Panc1 (cell line): ENCODE data around the gene FUT1. TPM values are rescaled to one million over a fixed set of nuclear protein-coding genes. Genes with fewer than 3 reads are reported as not detected.
A peak's percentile ranks its signal among the peaks of the same experiment; 100 is the strongest.

Experiments used
- ATAC-seq: fragments of 200-7000 bp; cut with Tn5 transposase; 2 replicates; pipeline ENCODE4 v1.9.1; 2020; ENCODE audit warnings: mild to moderate bottlenecking, moderate library complexity
- BruUV-seq: library from RNA; stranded (reverse); fragments of 400-500 nt; replicated peaks from 2 replicates; lab custom pipeline; 2021; lab: Mats Ljungman, UMichigan
- CTCF ChIA-PET: fragments of 300-600 bp; sonication (Branson Sonifier 250); formaldehyde crosslinking; loops from one replicate; lab custom pipeline; 2022; ENCODE audit warnings: antibody characterized with exemption; lab: Charles Lee
- POLR2A ChIA-PET: fragments of 300-600 bp; sonication (Branson Sonifier 250); formaldehyde crosslinking; loops from one replicate; lab custom pipeline; 2022; ENCODE audit warnings: antibody characterized with exemption; lab: Charles Lee
- DNase-seq: peaks from one replicate; pipeline ENCODE4 v3.0.0-alpha.2; 2010; ENCODE audit warnings: low read depth, low spot score
- H3K27ac ChIP-seq: 2 replicates; pipeline ENCODE4 v1.5.1; 2011; ENCODE audit warnings: mild to moderate bottlenecking, low read length, inconsistent platforms
- H3K27me3 ChIP-seq: fragments of 200-500 bp; sonication (Bioruptor generic); 2 replicates; pipeline ENCODE4 v1.6.0; 2014; ENCODE audit warnings: low read length, inconsistent platforms; ENCODE audit not compliant: control insufficient read depth, insufficient read depth
- H3K36me3 ChIP-seq: fragments of 200-500 bp; sonication (Bioruptor generic); 2 replicates; pipeline ENCODE4 v1.5.1; 2014; ENCODE audit warnings: inconsistent platforms, mild to moderate bottlenecking, low read length, moderate library complexity; ENCODE audit not compliant: control insufficient read depth, insufficient read depth
- H3K4me1 ChIP-seq: 2 replicates; pipeline ENCODE4 v1.5.1; 2011; ENCODE audit warnings: inconsistent platforms, mild to moderate bottlenecking, low read length, moderate library complexity; ENCODE audit not compliant: control insufficient read depth, insufficient read depth
- H3K4me3 ChIP-seq, 2 experiments: 2 replicates each; pipeline ENCODE4 v1.5.1; 2011 to 2012; ENCODE audit warnings: low read depth in 2 of 2, low read length in 2 of 2, mild to moderate bottlenecking in 2 of 2, inconsistent platforms in 1 of 2, moderate library complexity in 1 of 2
- H3K9me3 ChIP-seq: fragments of 200-500 bp; sonication (Bioruptor generic); 2 replicates; pipeline ENCODE4 v1.5.1; 2014; ENCODE audit warnings: low read depth, mild to moderate bottlenecking, inconsistent platforms, low read length, moderate library complexity; ENCODE audit not compliant: control insufficient read depth, insufficient read depth
- POLR2AphosphoS5 ChIP-seq: IDR thresholded peaks from 2 replicates; pipeline ENCODE4 v1.6.1; 2012; ENCODE audit warnings: mild to moderate bottlenecking, low read depth, low read length, moderate library complexity
- SIN3A ChIP-seq: IDR thresholded peaks from 2 replicates; pipeline ENCODE4 v1.6.1; 2012; ENCODE audit warnings: low read depth, mild to moderate bottlenecking, low read length, moderate library complexity, borderline replicate concordance; ENCODE audit not compliant: insufficient read depth
- TCF7L2 ChIP-seq: IDR thresholded peaks from 2 replicates; pipeline ENCODE4 v1.6.1; 2011; ENCODE audit warnings: mild to moderate bottlenecking, low read depth, low read length, inconsistent platforms
- in situ Hi-C: cut with HindIII; loops from 2 replicates; pipeline ENCODE4 v1.10.0; 2016; ENCODE audit warnings: low sequenced_read_pairs, low pct_unique_long_range_greater_than_20kb
- intact Hi-C: fragments of 100-400 bp; cut with micrococcal nuclease; formaldehyde crosslinking; loops from one replicate; pipeline ENCODE4 v1.10.0; 2022; ENCODE audit not compliant: unreplicated experiment
- total RNA-seq: library from RNA; stranded (reverse); gene quantifications from one replicate; pipeline ENCODE4 v1.2.1, GENCODE V29; 2021; ENCODE audit not compliant: unreplicated experiment
- TF ChIP-seq, protein P1 (sequence below), 2 experiments: IDR thresholded peaks; 2 replicates each; pipeline ENCODE4 v1.6.1; 2011 to 2012; ENCODE audit warnings: low read depth in 2 of 2, control low read depth in 1 of 2, low read length in 1 of 2, mild to moderate bottlenecking in 1 of 2, moderate library complexity in 1 of 2; ENCODE audit not compliant: insufficient read depth in 1 of 2
- TF ChIP-seq, protein P2 (sequence below): fragments of 450-650 bp; IDR thresholded peaks from 2 replicates; pipeline ENCODE4 v1.5.1; 2017; ENCODE audit warnings: mild to moderate bottlenecking

FUT1 gene
- total RNA-seq, 1 experiment from 2014 or later, result 0.13 TPM

DNA sequence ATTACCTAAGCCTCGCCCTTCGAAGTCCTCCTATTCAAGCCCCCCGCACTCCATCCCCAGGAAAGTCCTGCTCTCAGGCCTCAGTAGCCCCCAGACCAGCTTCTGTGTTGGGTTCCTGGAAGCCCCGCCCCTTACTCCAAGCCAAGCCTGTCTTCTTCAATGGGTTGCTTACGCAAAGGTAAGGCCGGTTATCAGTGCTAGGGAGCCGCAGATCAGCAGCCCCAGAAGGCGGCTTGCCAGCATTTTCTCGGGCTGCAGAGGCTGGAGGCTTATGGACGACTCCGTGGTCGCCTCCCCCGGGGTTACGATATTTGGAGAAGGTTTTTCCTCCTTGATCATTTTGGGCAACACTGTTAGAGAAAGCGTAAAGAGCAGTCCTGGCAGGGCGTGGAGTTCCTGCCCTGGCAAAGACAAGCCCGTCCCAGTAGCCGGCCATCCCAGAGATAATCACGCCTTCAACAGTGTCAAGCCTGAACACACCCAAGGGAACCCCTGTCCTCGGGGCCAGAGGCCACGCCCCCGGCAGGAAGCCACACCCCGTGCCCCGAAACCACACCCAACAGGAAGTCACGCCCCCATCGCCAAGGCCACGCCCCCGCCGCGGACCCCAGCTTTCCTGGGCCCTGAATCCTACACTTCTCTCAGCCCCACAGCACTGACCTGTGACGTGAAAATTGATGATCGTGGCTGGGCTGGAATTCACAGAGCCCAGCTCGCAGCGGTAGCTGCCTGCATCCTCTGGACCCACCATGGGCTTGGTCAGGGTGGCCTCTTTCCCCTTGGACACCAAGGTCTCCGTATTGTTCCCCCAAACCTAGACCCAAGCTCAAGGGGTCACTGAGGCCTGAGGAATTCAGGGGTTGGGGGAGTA is 11.1 kb downstream of the FUT1 start:
- Histone ChIP-seq H3K4me3 (no peak overlapping the region), H3K27me3 (no peaks in the 10 kb centered on the region), H3K27ac (no peak overlapping the region), H3K9me3 (no peaks in the 10 kb centered on the region), H3K4me1 (no peaks in the 10 kb centered on the region; the same call in 1 of the 2 replicates), H3K36me3 (no peaks in the 10 kb centered on the region)
- POLR2A ChIA-PET, result no interaction called here
- ATAC-seq (no peak), DNase-seq (no peak)
- no TSS peak for BruUV-seq
- CTCF ChIA-PET, result no interaction called here
- TF ChIP-seq TCF7L2 (no peak), POLR2AphosphoS5 (no peak)
- TF ChIP-seq, protein P1, sequence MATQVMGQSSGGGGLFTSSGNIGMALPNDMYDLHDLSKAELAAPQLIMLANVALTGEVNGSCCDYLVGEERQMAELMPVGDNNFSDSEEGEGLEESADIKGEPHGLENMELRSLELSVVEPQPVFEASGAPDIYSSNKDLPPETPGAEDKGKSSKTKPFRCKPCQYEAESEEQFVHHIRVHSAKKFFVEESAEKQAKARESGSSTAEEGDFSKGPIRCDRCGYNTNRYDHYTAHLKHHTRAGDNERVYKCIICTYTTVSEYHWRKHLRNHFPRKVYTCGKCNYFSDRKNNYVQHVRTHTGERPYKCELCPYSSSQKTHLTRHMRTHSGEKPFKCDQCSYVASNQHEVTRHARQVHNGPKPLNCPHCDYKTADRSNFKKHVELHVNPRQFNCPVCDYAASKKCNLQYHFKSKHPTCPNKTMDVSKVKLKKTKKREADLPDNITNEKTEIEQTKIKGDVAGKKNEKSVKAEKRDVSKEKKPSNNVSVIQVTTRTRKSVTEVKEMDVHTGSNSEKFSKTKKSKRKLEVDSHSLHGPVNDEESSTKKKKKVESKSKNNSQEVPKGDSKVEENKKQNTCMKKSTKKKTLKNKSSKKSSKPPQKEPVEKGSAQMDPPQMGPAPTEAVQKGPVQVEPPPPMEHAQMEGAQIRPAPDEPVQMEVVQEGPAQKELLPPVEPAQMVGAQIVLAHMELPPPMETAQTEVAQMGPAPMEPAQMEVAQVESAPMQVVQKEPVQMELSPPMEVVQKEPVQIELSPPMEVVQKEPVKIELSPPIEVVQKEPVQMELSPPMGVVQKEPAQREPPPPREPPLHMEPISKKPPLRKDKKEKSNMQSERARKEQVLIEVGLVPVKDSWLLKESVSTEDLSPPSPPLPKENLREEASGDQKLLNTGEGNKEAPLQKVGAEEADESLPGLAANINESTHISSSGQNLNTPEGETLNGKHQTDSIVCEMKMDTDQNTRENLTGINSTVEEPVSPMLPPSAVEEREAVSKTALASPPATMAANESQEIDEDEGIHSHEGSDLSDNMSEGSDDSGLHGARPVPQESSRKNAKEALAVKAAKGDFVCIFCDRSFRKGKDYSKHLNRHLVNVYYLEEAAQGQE (IDR thresholded peaks at IDR 0.05; ENCODE audit: insufficient read depth in 1 of 2, low read depth in 2 of 2, low read length in 1 of 2), result no peak
- TF ChIP-seq, protein P2, sequence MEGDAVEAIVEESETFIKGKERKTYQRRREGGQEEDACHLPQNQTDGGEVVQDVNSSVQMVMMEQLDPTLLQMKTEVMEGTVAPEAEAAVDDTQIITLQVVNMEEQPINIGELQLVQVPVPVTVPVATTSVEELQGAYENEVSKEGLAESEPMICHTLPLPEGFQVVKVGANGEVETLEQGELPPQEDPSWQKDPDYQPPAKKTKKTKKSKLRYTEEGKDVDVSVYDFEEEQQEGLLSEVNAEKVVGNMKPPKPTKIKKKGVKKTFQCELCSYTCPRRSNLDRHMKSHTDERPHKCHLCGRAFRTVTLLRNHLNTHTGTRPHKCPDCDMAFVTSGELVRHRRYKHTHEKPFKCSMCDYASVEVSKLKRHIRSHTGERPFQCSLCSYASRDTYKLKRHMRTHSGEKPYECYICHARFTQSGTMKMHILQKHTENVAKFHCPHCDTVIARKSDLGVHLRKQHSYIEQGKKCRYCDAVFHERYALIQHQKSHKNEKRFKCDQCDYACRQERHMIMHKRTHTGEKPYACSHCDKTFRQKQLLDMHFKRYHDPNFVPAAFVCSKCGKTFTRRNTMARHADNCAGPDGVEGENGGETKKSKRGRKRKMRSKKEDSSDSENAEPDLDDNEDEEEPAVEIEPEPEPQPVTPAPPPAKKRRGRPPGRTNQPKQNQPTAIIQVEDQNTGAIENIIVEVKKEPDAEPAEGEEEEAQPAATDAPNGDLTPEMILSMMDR, result no peak
- intact Hi-C loops, result no loop called here
- in situ Hi-C loops, result no loop called here

DNA sequence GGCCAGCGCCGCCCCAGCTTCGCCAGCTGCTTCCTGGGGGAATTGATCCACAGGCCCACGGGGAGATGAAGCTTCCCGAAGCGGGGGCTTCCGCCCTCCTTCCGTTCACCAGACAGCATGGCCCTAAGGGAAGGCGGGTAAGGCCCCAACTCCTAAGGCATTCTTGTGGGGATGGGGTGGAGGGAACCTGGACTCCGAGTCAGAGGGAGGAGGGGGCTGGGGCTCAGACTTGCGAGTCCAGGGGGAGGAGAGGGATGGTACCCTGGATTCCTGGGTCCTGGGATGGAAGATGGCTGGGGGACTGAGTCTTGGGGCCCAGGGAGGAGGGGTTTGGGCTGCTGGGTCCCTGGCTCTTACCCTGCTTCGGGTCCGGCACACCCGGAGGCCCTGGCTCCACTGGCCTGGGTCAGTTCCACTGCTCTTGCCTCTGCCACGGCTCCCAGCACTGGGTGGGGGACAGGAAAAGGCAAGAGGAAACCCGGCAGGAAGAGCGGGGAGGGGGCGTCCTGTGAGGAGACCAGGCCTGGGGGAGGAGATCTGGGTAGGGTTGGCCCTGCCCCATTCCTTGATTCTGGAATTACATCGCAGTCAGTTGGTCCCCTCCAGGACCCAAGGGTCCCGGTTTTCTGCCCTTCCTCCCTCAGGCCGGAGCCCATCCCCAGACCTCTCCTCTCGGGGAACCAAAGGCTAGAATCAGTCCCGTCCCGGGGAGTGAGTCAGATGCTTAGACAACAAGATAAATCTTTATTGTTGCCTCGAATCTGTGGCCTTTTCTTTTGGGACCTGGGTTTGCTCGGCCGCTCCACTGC is 12.1 kb downstream of the FUT1 start, which contains the start of gene RASIP1:
RASIP1 (minus strand) TSS at position 447 of the 809 bp plus-strand sequence; CDS start at position 119, 328 bp downstream.
- intact Hi-C loops (no loop called here), in situ Hi-C loops (no loop called here)
- no peak for DNase-seq
- H3K27me3 ChIP-seq, result no peaks in the 10 kb centered on the region
- no peaks in the 10 kb centered on the region for H3K9me3 ChIP-seq
- no peak within 1 kb of the TSS for H3K27ac ChIP-seq
- BruUV-seq, result no TSS peak
- H3K36me3 ChIP-seq, result no peaks in the 10 kb centered on the region
- peak within 1 kb of the TSS; percentile 47 to 50 for H3K4me3 ChIP-seq
- ChIA-PET CTCF (interaction anchor here (0.5 kb wide), 1 partner anchor 323 kb away, joined by 8 read pairs; no protein-coding TSS in a partner anchor), POLR2A (no interaction called here)
- H3K4me1 ChIP-seq, result no peaks in the 10 kb centered on the region; the same call in 1 of the 2 replicates
- ATAC-seq, result no peak
- TF ChIP-seq SIN3A (no peak), POLR2AphosphoS5 (no peak), TCF7L2 (no peak)
- TF ChIP-seq, protein P1 (IDR thresholded peaks at IDR 0.05; ENCODE audit: insufficient read depth in 1 of 2, low read depth in 2 of 2, low read length in 1 of 2), result no peak
- TF ChIP-seq, protein P2, result no peak
